Measurements from ENCODE around the gene POU5F2.

Gene POU5F2, protein sequence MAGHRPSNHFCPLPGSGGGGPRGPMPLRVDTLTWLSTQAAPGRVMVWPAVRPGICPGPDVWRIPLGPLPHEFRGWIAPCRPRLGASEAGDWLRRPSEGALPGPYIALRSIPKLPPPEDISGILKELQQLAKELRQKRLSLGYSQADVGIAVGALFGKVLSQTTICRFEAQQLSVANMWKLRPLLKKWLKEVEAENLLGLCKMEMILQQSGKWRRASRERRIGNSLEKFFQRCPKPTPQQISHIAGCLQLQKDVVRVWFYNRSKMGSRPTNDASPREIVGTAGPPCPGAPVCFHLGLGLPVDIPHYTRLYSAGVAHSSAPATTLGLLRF

DNA sequence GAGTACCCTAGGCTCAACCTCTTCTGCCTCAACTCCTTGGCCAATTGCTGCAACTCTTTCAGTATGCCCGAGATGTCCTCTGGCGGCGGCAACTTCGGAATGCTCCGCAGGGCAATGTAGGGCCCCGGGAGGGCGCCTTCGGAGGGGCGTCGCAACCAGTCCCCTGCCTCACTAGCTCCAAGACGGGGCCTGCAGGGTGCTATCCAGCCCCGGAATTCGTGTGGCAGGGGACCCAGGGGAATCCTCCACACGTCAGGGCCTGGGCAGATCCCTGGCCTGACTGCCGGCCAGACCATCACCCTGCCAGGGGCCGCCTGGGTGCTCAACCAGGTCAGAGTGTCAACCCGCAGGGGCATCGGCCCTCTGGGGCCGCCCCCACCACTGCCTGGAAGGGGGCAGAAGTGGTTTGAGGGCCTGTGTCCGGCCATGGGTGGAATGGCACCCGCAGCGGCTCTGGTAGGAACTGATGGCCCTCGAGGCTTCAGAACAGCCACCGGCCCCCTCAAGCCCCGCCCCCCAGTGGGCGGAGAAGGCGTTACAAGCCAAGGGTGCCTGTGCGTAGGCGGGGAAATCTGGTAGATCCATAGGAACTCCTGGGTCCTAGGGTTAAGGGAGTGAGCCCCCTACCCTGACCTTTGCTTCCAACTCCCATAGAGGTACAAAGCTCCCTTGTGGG lies at the start of gene POU5F2:
TSS of gene POU5F2 (minus strand) at position 465 of the 676 bp plus-strand sequence. CDS start at position 428, 37 bp downstream.
- DNase-seq (ENCODE audit: low read depth in 2 of 2): no peak

DNA sequence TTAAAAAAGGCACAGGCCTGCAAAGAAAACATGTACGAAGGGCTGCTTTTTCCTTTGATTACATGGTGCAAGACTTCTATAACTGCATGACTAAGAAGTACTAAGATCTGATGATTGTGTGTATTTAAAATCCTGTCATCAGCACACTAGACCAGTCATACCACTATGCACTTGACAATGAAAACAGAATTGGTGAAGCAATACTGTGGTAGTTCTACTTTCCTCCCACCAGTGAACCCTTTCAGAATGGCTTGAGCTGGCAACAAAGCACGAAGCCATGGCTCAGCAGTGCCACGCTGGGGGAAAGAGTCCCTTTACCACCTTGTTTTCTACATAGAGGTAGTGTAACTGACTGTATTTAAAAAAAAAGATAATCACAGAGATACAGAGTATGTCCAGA lies 49.0 kb upstream of the POU5F2 start:
- DNase-seq (ENCODE audit: low read depth in 2 of 2): no peak

DNA sequence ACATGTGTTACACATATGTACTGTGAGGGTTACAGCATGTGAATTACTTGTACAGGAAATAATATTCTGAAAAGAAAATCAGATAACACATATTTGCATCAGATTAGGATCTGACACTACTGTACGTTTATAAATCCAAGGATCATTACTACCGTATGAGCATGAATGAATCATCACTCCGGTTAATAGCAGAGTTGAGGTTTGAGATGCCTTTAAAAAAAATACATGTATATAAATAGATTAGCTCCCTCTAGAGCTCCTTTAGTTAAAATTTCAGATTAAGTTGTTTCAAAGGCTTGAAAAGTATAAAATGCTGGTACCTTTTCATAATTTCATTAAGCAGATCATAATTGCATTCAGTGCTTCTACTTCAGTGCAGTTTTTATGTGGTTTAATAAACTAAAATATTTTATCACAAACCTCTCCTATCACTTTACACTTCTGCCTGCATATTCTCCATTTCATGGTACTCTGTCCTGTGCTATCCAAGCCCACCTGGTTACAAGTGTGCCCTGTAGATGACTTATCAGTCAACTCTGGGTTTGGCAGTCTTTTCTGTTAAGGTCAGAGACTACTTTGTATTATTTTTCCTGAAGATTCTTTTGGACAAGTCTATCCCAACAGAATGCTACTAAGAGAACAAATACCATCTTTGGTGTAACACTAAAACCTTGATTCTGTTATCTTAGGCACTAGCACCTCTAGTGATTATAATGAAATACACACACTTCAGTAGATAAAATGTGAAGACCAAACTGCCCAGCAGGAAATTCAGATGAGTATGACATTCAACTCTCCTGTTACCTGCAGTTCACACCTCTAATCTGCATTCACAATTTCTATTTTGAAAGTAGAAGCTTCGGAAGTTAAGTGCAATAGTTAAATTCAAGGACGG lies 48.0 kb upstream of the POU5F2 start:
- DNase-seq (ENCODE audit: low read depth in 2 of 2): no peak

DNA sequence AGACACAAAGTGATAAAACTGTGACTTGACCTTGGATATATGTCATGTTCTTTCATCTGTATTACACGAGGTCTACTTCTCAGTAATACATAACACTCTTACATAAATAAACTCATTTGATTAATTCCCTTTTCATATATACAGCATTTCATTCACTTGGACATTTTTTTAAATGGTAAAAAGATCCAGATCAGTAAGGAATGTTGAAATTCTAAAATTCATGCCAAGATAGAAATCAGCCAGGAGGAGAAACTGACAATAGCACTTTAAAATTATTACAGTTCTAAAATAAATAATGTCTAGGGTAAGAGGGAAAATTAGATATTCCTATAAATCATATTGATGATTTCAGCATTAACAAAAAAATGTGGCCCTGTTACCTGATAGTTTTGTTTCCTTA lies 46.2 kb upstream of the POU5F2 start:
- no peak for DNase-seq (ENCODE audit: low read depth in 2 of 2)

DNA sequence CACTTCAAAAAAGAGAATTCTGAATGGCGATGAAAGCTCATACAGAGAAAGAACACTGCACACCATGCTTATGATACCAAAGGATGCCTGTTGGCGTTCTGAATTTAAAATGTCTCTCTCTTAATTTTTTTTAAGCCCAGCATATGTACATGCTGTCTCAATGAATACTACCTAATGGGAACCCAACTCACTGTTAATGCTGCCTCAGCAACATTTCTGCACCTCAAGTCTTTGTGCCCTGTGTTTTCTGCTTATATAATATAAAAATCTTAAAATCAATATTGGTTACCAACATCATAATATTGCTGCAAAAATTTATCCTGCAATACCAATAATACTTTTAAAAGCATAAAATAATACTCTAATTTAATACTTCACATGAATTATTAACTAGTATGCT lies 44.1 kb upstream of the POU5F2 start:
- DNase-seq (ENCODE audit: low read depth in 2 of 2): no peak

DNA sequence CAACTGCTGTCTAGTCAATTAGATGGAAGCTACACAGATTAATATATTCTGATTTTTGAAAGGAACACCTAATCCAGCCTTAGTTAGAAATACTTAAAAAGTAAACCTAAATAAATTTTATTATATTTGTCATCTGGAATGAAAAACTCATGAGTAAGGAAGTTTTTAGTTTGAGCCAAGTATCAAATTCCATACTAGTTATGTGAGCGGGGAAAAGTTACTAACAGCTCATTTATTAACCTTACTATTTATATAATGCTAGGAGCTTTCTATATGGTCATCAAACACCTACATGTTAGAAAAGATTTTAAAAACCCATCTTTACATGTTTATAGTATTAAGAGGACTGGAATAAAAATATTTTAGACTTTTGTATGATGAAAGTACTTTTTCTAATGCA lies 41.6 kb upstream of the POU5F2 start:
- no peak for DNase-seq (ENCODE audit: low read depth in 2 of 2)

DNA sequence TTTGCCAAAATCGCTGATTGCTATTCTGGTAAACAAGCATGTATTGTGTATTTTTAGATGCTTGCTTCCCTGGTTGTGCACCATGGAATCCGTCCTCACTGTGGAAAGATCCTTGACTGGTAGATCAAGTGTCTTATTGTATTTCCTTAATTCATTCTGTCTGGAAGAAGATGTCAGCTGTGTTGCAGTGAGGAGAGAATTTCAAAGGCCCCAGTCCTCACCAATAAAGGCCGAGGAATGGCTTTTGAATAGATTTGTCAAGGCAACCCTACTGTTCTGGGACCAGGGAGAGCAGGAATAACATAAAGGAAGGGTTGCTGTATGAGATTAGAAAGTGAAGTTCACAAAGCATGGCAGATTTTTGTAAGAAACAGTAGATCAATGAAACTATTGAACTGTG lies 36.2 kb upstream of the POU5F2 start:
- no peak for DNase-seq (ENCODE audit: low read depth in 2 of 2)

DNA sequence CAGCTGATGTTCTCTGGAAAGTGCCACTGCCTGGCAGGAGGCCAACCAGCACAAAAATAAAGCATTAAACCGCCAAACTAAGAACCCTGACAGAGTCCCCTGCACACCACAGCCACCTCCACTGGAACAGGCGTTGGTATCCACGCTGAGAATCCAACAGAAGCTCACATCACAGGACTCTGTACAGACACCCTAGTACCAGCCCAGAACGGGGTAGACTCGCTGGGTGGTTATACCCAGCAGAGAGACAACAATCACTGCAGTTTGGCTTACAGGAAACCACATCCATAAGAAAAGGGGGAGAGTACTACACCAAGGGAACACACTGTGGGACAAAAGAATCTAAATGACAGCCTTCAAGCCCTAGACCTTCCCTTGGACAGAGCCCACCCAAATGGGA lies 15.0 kb upstream of the POU5F2 start:
- no peak for DNase-seq (ENCODE audit: low read depth in 2 of 2)

DNA sequence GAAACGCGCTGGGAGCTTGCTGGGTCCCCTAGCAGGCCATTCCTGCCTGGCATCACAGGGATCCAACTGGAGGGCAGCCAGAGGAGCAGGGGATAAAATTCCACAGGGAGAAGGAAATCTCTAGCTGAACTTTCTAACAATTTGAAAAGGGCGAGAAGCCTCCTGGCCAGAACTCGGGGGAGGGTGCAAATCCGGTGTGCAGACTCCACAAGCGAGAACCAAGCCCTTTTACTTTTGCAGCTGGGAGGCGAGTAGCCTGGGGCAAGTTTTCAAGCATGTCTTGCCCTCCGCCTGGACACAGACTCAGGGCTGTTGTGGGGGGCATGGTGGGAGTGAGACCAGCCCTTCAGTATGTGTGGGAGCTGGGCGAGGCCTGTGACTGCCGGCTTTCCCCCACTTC lies 14.3 kb upstream of the POU5F2 start:
- no peak for DNase-seq (ENCODE audit: low read depth in 2 of 2)

DNA sequence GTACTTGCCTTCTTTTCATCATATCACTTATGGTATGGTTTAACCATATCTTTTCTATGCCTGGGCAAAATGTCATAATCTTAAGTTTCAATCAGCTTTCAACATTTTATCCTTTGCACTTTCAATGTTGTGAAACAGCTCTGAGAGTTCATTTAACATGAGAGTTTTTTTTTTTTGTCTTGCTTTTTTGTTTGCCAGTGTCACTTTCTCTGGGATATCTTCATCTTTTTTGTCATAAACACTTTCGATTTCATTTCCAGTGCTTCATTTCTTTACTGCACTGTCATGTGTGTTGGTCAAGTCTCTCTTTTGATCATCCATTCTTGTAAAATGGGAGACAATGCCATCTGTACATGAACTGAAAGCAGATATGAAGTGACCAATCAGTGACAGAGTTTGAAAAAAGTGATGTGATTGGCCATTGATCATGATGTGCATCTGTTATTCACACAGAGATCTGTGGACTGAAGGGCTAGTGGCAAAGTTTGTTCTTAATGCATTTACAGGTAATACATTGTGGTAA lies 7.5 kb upstream of the POU5F2 start:
- DNase-seq (ENCODE audit: low read depth in 2 of 2): no peak

DNA sequence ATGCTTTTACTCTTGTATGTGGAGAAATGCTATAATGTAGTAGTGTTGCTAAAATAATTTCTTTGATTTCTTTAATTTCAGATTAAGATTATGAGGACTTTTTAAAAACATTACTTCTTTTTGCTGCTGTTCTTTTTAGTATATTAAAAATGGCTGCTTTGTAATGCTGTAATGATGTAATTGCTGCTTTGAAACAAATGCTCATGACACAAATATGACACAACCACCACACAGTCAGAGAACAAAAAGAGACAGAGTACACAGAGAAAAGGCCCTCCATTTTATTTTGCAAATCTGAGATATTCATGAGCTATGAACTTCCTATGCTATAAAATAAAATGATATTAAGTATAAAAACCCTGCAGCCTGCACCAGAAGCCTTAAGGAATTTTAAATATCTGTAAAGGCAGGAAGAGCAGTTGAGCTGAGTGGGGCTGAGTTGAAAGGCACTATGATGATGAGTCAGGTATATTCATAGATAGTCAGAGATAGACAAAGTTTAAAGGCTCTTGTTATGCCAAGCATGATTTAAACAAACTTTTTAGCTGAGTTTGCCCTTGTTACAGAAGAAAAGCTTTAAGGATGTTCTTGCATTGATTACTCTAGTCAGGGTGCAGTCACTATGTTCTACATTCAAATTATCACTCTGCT lies 5.1 kb upstream of the POU5F2 start:
- DNase-seq (ENCODE audit: low read depth in 2 of 2): no peak

DNA sequence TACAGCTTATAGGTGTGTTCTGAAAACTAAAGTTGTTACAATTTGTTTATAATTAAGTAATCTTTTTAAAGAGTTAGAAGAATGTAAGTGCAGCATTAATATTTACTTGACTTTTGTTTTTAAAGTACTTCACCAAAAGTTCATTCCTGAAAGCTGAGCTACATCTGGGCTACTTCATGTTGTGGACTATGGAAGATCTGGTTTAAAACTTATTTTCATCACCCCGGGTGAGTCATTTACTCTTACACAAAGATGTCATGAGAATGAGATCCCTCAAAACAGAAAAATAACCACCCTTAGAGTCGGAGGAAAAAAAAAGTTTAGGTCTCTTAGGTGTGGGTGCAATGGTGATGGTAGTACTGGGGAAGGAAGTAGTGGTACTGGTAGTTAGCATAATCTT lies 5.1 kb downstream of the POU5F2 start:
- DNase-seq (ENCODE audit: low read depth in 2 of 2): no peak

DNA sequence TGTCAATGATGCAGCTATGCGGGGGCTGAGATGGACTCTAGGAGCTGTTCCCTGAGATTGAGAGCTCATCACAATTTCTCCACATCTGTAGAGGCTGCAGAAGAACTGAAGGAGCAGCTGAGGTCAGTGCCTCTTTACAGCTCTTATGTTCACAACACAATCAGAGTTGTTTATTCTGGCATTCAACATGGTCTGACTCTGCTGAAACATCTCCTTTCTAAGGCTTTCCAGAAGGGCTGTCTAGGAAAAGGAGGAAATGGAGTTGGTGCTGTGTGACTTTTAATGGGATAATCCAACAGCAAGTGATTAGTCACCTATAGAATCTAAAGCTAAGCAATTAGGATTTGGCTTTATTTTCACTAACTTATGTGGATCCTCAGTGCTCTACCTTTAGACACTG lies 6.0 kb downstream of the POU5F2 start:
- no peak for DNase-seq (ENCODE audit: low read depth in 2 of 2)

DNA sequence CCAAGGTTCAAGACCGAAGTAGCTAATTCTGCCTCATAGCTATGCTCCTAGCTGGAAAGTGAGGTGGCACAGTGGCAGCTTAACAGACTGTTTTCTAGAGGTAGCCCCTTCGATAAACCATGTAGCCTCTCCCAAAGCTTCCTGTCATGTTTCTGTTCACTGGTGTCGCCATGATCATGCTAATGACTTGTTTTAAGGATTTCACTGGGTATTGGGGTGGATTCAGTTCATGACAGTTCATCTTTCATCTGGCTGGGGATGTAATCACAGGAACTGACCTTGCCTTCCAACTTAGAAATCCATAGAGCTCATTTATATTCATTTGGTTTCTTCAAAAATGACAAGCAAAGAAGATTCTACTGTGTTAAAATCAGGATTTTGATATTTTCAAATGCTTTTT lies 9.4 kb downstream of the POU5F2 start:
- no peak for DNase-seq (ENCODE audit: low read depth in 2 of 2)

DNA sequence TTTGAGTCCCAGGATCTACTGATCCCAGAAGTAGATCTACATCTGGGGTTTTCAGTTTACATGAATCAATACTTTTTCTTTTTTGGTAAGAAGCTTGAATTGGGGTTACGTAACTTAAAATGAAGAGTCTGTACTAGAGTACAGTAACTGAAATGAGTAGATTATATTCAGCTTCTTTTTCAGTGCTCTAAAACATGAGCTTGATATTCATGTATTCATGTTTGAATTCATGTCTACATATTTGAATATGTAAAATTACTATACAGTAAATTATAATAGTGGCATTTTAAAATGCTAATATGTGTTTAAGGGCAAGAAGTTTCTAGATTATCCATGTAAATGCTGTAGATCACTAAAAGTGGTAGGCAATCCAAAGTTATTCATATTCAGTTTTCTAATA lies 14.8 kb downstream of the POU5F2 start:
- no peak for DNase-seq (ENCODE audit: low read depth in 2 of 2)

DNA sequence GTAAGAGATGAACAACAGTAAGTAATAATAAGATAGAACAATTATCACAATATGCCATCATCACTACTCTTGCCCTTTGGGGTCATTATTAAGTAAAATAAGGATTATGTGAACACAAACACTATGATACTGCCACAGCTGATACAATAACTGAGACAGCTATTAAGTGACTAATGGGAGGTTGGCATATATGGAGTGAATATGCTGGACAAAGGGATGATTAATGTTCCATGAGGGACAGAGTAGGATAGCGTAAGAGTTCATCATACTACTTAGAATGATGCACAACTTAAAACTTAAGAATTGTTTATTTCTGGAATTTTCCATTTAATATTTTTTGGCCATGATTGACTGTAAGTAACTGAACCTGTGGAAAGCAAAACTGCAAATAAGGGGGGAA lies 16.6 kb downstream of the POU5F2 start:
- DNase-seq (ENCODE audit: low read depth in 2 of 2): no peak

DNA sequence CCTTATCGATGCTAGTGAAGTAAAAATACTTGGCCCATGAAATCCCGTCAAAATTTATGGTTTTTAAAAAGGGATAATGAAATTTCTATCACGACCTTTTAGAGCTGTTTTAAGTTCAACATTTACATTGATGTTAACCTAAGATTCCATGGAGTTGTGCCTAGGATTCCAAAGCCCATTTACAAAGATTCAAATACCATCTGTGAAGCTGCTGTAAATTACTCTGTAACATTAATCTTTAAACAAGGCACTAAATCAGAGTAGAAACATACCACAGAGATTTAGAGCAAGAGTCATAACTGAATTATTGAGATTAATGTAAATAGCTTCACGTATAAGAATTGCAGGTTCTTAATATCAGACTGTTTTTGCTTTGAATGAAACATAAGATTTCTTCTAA lies 17.7 kb downstream of the POU5F2 start:
- no peak for DNase-seq (ENCODE audit: low read depth in 2 of 2)

DNA sequence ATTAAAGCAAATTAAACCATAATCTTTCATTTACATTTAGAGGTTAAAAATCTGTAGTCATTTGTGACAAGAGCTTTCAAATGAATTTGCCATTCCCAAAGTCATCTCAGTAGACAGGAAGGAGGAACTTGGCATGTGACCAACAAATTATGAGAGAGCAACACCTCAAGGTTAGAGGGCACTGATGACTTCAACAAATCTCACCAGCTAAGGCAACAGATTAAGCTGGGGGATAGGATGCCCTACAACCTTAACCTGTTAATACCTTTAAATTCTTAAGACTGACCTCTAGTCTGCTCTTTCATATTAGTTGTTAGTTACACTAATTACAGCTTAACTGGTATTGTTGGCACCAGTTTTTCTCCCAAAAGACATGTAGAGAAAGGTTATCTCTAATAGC lies 18.4 kb downstream of the POU5F2 start:
- no peak for DNase-seq (ENCODE audit: low read depth in 2 of 2)

DNA sequence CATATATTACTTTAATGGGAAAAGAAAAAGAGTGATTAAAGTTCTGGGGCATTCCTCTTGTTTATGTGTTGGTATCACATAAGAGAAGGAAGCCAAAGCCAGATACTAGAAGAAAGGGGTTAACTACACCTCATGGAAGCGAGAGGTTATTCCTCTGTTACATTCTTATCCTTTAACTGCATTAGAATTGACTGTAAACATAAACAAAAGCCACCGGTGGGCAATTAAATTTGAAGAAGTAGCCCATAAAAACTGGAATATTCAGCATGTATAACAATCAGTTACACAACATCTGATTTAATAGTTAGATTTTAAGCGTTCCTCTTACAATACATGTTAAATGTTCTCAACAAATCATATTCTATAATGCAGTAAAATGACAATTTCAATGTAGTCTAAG lies 18.8 kb downstream of the POU5F2 start:
- DNase-seq (ENCODE audit: low read depth in 2 of 2): no peak

DNA sequence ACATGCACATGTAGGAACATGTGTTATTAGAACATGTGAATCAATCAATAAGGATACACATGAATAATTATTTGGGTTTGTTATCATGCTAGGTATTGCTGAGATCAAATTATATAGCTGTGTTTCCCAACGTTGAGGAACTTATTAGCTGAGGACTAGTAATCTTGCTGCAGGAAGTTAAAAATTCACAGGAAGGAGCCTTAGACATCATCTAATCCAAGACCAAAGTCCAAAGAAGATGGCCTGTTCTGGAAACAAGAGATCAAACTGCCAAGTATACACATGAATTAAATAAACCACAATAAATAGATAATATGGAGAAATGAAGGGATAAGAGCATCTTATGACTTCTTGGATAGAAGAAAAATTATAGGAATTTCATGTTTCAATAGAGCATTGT lies 19.9 kb downstream of the POU5F2 start:
- DNase-seq (ENCODE audit: low read depth in 2 of 2): no peak

DNA sequence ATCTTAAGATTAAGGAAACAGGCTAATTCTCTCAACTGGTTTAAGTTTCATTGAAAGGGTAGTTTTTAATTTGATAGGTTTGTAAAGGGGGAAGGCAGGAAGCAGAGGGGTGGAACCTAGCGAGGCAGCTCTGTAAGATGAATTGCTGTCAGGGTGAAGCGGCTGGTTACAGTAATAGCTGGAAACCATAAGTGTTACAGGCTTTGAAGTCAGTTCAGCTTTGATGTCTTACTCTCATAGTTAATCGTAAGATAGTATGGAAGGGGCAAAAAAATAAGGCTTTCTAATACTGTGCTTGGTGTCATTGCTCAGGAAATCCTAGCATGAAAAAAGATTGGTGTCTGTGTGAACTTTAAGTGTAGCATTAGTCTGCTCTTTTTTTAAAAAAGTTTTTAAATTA lies 20.3 kb downstream of the POU5F2 start:
- DNase-seq (ENCODE audit: low read depth in 2 of 2): no peak

DNA sequence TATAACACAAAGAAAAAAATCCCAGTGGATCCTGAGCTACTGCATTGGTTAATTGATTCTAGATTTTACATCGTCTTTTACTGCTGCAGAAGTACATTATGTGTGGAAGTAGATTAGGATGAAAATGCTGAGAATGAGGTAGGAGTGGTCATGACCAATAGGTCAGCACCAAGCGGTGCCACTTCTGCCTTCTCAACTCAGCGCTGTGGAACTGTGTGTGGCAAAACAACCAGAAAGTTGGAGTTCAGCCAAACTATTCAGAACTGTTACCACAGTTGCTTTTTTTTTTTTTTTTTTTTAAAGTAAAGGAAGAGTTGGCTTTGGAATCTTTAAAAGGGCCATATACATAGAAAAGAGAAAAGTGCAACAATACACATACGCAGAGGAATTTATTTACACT lies 24.2 kb downstream of the POU5F2 start:
- DNase-seq (ENCODE audit: low read depth in 2 of 2): no peak

Data from stimulated activated CD8-positive, alpha-beta memory T cell treated with anti-CD3 and anti-CD28 coated beads, Interleukin-2, amount 100 ng/mL, for 48 hours (primary cell).